ENCODE results near the gene ATG16L2. TPM values are rescaled to one million over a fixed set of nuclear protein-coding genes. Genes with fewer than 3 reads are reported as not detected.
A peak's percentile ranks its signal among the peaks of the same experiment; 100 is the strongest.

Gene ATG16L2
- total RNA-seq, 1 donor: 12.4 TPM

DNA sequence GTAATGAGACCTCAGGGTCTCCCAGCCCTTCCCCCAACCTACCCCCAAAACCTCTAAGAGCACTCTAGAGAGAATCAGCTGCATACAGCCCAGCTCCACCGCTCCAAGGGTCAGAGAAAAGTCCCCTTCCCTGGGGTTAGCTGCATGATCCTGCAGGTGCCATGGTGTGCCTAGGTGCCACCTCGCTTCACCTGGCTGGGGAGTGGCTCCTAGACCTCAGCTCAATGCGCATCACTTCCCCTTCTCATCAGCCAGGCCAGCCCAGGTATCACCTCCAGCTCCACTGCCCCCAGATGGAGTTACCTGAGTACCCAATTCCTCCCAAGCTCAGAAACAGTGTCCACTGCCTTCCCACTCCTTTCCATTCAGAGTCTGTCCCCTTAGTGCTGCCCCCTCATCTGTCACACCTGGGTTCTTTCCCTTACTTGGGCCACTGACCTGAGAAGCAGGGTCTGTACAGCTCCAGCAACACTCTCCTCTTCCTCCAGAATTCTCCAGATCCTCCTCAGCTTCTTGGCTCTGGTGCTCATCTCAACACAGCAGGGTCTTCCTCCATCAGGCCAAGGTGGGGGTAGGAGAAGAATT lies 21.7 kb upstream of the ATG16L2 start:
- TF ChIP-seq, protein P1, sequence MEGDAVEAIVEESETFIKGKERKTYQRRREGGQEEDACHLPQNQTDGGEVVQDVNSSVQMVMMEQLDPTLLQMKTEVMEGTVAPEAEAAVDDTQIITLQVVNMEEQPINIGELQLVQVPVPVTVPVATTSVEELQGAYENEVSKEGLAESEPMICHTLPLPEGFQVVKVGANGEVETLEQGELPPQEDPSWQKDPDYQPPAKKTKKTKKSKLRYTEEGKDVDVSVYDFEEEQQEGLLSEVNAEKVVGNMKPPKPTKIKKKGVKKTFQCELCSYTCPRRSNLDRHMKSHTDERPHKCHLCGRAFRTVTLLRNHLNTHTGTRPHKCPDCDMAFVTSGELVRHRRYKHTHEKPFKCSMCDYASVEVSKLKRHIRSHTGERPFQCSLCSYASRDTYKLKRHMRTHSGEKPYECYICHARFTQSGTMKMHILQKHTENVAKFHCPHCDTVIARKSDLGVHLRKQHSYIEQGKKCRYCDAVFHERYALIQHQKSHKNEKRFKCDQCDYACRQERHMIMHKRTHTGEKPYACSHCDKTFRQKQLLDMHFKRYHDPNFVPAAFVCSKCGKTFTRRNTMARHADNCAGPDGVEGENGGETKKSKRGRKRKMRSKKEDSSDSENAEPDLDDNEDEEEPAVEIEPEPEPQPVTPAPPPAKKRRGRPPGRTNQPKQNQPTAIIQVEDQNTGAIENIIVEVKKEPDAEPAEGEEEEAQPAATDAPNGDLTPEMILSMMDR (IDR thresholded peaks at IDR 0.05; ENCODE audit: insufficient read depth, low read length): no peak
- no peak overlapping the region for H3K4me3 ChIP-seq (ENCODE audit: low read depth, low read length)
- DNase-seq (ENCODE audit: low read depth): no peak

DNA sequence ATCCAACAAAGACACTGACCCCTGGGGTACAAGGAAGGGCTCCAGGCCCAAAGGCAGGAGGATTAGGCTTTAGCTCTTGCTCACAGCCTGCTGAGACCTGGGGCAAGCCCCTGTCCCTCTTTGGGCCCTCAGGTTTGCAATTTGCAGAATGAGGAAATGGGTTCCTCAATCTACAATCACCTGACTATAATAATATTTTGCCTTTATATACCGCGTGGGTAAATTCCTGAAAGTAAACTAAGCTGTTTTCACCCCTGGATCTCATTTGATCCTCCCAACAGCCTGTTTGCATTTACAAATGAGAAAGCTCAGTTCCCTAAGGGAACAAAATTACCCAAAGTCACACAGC lies 21.2 kb upstream of the ATG16L2 start:
- DNase-seq (ENCODE audit: low read depth): no peak
- TF ChIP-seq, protein P1 (IDR thresholded peaks at IDR 0.05; ENCODE audit: insufficient read depth, low read length): no peak
- peak overlapping the region; percentile 36 for H3K4me3 ChIP-seq (ENCODE audit: low read depth, low read length)

DNA sequence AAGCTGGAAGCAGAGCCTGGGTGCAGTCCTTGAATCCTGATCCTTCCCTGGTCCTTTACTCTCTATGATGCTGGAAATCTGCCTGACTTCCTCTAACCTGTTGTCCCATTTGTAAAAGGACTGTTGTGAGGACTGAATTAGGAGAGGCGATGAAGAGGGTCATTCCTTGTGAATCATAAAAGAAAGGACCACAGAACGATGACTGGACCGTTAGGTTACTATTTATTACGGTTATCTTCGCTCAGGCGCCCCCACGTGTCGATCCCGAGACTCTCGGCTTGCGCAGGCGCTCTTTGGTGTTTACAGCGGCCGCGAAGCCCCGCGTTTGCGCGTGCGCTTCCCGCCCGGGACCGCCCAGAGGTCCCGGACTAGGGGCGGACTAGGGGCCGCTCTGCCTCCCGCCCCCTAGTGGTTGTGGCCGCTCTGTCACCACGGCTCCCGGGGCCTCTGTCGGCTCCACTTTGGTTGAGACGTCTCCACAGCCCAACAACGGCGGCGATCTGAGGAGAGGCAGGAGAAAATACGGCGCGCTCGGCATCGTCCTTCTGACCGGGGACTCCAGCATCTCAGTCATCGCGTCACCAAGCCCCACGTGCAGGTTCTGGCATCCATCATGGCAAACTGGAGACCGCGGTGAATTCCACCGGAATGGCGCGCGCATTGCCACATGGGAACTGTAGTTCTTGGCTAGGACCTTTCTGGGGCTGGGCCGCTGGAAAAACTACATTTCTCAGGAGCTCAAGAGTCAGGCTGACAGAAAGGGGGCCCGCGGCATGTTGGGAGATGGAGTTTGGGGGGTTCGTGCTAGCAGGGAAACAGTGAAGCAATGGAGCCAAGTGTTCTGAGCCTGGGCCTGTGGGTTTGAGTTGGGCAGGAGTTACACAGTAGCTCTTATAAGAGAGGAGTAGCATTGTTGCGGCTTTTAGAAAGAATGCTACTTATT lies 20.5 kb upstream of the ATG16L2 start, which contains the start of gene STARD10:
STARD10 (minus strand) TSS at position 623 of the 943 bp plus-strand sequence. CDS start 12,866 bp downstream, outside the sequence.
- DNase-seq (ENCODE audit: low read depth): peak; percentile 95
- TF ChIP-seq, protein P1 (IDR thresholded peaks at IDR 0.05; ENCODE audit: insufficient read depth, low read length): peak; percentile 91
- peak within 1 kb of the TSS; percentile 86 for H3K4me3 ChIP-seq (ENCODE audit: low read depth, low read length)

DNA sequence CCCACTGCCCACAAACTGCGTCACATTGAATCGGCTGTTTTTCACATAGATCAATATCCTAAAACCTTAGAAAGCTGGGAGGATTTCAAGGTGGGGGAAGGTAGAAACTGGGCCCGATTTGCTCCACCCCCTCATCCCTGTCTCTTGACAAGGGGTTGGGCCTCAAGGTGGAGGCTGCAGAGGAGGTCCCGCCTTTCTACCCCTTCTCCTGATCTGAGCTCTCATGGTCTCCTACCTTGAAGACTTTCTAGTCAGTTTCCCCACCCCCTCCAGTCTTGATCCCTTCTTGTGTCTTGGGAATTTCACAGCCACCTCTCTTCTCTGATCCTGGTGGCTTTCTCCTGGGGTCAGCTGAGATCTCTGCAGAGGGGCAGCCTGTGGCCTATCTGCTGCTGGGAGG lies 15.8 kb upstream of the ATG16L2 start:
- TF ChIP-seq, protein P1 (IDR thresholded peaks at IDR 0.05; ENCODE audit: insufficient read depth, low read length): no peak
- no peak overlapping the region for H3K4me3 ChIP-seq (ENCODE audit: low read depth, low read length)
- DNase-seq (ENCODE audit: low read depth): no peak

DNA sequence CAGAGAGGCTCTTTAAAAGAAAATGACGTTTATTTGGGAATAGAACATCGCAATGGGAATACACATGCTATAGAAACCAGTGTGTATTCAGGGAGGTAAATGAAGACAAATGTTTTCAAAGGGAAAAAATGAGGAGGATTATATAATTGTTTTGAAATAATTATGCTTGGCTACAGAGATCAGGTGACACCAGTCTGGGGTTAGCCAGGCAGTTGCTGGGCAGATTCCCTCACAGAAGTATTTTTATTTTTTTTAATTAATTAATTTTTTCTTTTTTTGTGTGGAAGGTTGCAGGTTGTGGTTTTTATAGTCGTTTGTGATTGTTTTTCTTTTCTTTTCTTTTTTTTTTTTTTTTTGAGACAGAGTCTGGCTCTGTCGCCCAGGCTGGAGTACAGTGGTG lies 14.8 kb upstream of the ATG16L2 start:
- TF ChIP-seq, protein P1 (IDR thresholded peaks at IDR 0.05; ENCODE audit: insufficient read depth, low read length): no peak
- DNase-seq (ENCODE audit: low read depth): no peak
- H3K4me3 ChIP-seq (ENCODE audit: low read depth, low read length): no peak overlapping the region

DNA sequence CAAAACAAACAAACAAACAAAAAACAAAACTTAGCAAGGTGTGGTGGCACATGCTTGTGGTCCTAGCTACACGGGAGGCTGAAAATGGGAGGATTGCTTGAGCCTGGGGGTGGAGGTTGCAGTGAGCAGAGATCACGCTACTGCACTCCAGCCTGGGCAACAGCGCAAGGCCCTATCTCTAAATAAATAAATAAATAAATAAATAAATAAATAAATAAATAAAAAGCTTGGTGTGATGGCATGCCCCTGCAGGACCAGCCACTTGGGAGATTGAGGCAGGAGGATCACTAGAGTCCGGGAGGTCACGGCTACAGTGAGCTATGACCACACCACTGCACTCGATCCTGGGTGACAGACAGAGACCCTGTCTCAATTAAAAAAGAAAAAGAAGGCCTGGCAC lies 11.4 kb upstream of the ATG16L2 start:
- TF ChIP-seq, protein P1 (IDR thresholded peaks at IDR 0.05; ENCODE audit: insufficient read depth, low read length): no peak
- no peak for DNase-seq (ENCODE audit: low read depth)
- H3K4me3 ChIP-seq (ENCODE audit: low read depth, low read length): no peak overlapping the region
